ENCODE data around the gene TXNRD2. TPM values are rescaled to one million over a fixed set of nuclear protein-coding genes. Genes with fewer than 3 reads are reported as not detected.

Gene TXNRD2
- 39.5 TPM in 2 replicates for total RNA-seq (2014; rRNA removed)
- polyA plus RNA-seq (2012) = 56.9 TPM

- peak; percentile 59 for DNase-seq (ENCODE audit: low read depth)
These were observed at the start of gene TXNRD2, which contains the start of gene COMT for GRCh38 chr22:19941365-19942082. Gene TXNRD2 (minus strand): TSS chr22:19941818. CDS start chr22:19941803, 15 bp downstream. Gene COMT (plus strand): TSS chr22:19941772. CDS start chr22:19962527, 20,755 bp downstream.

- no peak for DNase-seq (ENCODE audit: low read depth)
These were observed 49.7 kb upstream of the TXNRD2 start for GRCh38 chr22:19991395-19991644.

GRCh38 chr22:19990609-19991394 is 49.2 kb upstream of the TXNRD2 start:
- no peak for DNase-seq (ENCODE audit: low read depth)

GRCh38 chr22:19990188-19990587 is 48.6 kb upstream of the TXNRD2 start:
- no peak for DNase-seq (ENCODE audit: low read depth)

GRCh38 chr22:19989725-19990067 is 48.1 kb upstream of the TXNRD2 start:
- DNase-seq (ENCODE audit: low read depth) = no peak

GRCh38 chr22:19988965-19989724 is 47.5 kb upstream of the TXNRD2 start:
- DNase-seq (ENCODE audit: low read depth) = no peak

GRCh38 chr22:19988331-19988808 is 46.8 kb upstream of the TXNRD2 start:
- DNase-seq (ENCODE audit: low read depth) = no peak

- no peak for DNase-seq (ENCODE audit: low read depth)
These were observed 46.0 kb upstream of the TXNRD2 start for GRCh38 chr22:19987394-19988306.

- DNase-seq (ENCODE audit: low read depth) = peak; percentile 49
These were observed 45.1 kb upstream of the TXNRD2 start for GRCh38 chr22:19986410-19987341.

GRCh38 chr22:19986011-19986409 is 44.4 kb upstream of the TXNRD2 start:
- no peak for DNase-seq (ENCODE audit: low read depth)

GRCh38 chr22:19984851-19985811 is 43.5 kb upstream of the TXNRD2 start:
- no peak for DNase-seq (ENCODE audit: low read depth)

GRCh38 chr22:19984201-19984753 is 42.7 kb upstream of the TXNRD2 start:
- peak; percentile 38 for DNase-seq (ENCODE audit: low read depth)

GRCh38 chr22:19983741-19984140 is 42.1 kb upstream of the TXNRD2 start:
- no peak for DNase-seq (ENCODE audit: low read depth)

- DNase-seq (ENCODE audit: low read depth) = no peak
These were observed 41.5 kb upstream of the TXNRD2 start for GRCh38 chr22:19982991-19983578.

- no peak for DNase-seq (ENCODE audit: low read depth)
These were observed 40.6 kb upstream of the TXNRD2 start for GRCh38 chr22:19981961-19982920.

GRCh38 chr22:19981171-19981960 is 39.7 kb upstream of the TXNRD2 start:
- no peak for DNase-seq (ENCODE audit: low read depth)
